Activated CD4-positive, alpha-beta T cell treated with anti-CD3 and anti-CD28 coated beads for 24 hours (primary cell): Measurements from ENCODE around the gene GPALPP1.
"Not testable (repeated sequence)": the region's sequence is repeated elsewhere in the genome, so short reads cannot be mapped to it uniquely, and the experiment has no call there.

ENCODE experiments used
- DNase-seq, 2 donors: peaks; one replicate each; pipeline ENCODE4 v3.0.0-alpha.2; 2020; ENCODE audit warnings: low read depth in 2 of 2

GPALPP1 gene

GRCh38 chr13:45063261-45063860 is 74.0 kb downstream of the GPALPP1 start:
- no peak for DNase-seq

DNA sequence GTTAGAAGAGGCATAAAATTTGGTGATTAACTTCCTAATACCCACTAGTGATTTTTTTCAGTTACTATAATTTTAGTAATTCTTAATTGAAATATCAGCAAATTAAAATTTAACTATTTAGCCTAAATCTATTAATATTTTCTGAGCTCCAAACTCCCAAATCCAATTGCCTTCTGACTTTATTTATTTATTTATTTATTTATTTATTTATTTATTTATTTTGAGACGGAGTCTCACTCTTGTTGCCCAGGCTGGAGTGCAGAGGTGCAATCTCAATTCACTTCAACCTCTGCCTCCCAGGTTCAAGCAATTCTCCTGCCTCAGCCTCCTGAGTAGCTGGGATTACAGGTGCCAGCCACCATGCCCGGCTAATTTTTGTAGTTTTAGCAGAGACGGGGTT is 74.6 kb downstream of the GPALPP1 start:
- DNase-seq = not testable (repeated sequence)

DNA sequence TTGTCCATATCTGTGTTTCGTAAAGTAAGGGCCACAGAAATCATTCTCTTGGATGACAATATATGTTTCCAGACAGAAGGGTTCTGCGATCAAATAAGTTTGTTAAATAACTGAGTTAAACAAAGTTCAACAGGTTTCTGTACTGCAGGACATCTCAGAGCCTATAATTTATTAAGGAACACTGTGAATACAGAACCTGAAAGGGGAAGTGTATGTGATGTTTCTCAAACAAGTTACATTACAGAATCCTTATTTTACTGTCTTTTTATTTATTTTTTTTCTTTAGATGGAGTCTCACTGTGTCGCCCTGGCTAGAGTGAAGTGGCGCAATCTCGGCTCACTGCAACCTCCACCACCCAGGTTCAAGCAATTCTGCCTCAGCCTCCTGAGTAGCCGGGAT is 75.6 kb downstream of the GPALPP1 start:
- DNase-seq = no peak

GRCh38 chr13:45068036-45069001 is 79.0 kb downstream of the GPALPP1 start:
- no peak for DNase-seq

- no peak for DNase-seq
These were observed 84.5 kb downstream of the GPALPP1 start for GRCh38 chr13:45073809-45074208.

GRCh38 chr13:45074721-45075120 is 85.4 kb downstream of the GPALPP1 start:
- DNase-seq = no peak

DNA sequence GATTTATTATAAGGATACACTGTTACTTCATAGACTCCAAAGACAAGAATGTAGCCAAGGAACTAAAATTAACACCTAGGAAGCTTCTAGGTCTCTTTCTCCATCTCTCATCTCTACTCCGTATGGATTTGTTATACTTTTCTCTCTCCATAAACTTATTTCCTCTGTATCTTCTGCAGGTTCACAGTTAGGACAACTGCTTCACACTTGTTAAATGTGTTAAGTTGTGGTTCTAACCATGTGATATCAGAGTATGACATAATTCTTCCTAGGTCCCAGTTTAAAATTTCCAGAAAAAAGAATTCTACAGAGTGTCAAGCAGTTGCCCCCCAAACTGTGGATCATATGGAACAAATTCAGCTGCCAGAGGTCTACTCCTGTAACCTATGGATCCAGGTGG is 88.7 kb downstream of the GPALPP1 start:
- no peak for DNase-seq
